Occipital lobe (tissue), 2 donors: ENCODE results near the gene WEE2. TPM values are rescaled to one million over a fixed set of nuclear protein-coding genes. Genes with fewer than 3 reads are reported as not detected.

ENCODE experiments used
- DNase-seq: peaks from one replicate; lab custom pipeline; 2025; lab: John Stamatoyannopoulos, UW
- total RNA-seq: library from RNA; depleted of rRNA; stranded (reverse); fragments of >200 nt; gene quantifications from one replicate; pipeline ENCODE4 v1.2.3, GENCODE V29; 2014

WEE2 gene
- 0.16 TPM for total RNA-seq

DNA sequence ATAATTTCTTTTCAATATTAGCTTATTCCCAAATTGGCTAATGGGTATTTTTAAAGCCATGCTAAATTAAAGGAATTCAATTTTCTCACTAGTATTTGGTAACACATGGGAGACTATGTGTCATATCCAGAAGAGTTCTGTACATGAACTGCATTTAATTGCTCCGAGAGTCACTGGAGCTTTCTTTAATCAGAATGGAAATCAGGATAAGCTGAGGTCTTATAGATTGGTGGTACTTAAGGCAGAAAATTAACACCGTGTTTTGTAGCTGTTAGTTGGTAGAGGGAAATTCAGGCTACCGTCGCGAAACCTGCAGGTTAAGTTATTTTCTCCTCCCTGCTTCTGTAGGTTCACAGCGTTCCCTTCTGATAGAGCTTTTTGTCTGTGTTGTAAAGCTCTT lies at the start of gene WEE2:
Gene WEE2 (plus strand): TSS at position 3 of the 400 bp plus-strand sequence. CDS start 406 bp downstream, outside the sequence.
- DNase-seq, result no peak

DNA sequence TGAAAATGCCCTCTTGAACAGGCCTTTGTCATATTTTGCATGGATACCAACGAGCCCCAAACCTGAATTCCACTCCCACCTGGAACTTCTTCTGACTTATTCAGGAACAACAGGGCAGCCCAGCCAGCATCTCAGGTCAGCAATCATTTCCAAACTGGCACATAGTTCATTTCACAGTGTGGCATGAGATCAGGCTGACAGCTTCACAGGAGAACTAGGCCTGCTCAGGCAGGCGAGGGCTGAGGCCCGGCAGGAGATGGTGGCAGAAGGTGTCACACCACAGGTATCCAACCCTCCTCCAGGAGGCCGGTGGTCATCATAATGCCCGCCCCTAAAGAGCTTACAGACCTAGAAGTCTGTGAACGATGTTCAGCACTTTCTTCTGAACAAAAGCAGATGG lies 48.7 kb upstream of the WEE2 start:
- DNase-seq, result no peak

DNA sequence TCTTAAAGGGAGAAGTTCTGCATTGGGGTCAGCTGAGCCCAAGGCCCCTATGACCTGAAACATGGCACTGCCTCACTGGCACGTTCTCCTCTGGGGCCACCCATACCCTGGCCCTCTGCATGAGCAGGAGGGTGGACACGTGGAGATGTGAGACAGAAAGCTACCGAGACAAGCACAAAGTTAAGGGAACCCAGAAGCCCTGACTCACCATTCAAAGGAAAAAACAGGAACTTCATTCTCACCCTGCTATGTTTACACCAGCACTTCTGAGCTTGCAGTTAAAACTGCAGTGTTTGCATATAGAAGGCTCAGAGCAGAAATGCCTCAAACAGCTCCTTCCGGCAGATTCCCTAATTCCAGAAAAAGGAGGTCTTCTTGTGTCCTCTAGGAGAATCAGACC lies 47.9 kb upstream of the WEE2 start:
- DNase-seq, result no peak

GRCh38 chr7:141663081-141663849 lies 44.9 kb upstream of the WEE2 start:
- no peak for DNase-seq

DNA sequence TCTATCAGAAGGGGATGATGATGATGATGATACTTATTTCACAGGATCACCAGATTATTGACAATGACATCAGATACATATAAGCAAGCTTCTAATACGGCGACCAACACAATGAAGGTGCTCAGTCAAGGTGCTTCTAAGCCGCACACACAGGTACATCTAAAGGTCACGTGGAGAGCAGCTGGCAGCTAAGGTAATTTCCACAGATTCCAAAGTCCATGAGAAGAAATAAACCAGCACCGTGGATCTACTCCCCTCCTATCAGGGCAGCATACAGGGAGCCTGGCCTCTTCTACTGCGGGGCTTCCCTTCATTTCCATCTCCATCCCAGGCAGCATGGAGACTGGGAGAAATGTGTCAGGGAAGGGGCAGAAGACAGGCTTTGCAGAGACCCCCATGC lies 43.7 kb upstream of the WEE2 start:
- no peak for DNase-seq

- DNase-seq, result no peak
Observed at GRCh38 chr7:141665208-141666035, 42.7 kb upstream of the WEE2 start.

- DNase-seq, result no peak
Observed at GRCh38 chr7:141666071-141666470, 42.1 kb upstream of the WEE2 start.

DNA sequence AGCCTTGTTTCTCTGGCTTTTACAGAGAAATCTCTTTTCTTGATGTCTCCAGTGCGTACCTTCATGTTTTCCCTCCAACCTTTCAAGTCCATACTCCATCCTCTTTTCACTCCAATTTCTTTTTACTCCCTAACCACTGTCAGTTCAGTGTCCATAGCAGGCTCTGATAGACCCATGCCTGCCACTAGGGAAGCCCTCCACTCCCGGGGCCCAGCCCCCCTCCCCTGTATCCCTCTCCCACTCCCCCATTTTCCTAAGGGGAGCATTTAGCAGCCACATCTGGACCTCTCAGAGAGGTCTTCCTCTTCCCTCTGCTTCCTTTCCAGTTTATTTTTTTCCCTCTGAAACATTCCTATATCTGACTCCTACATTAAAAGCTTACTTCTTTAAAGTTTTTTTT lies 39.3 kb upstream of the WEE2 start:
- no peak for DNase-seq

DNA sequence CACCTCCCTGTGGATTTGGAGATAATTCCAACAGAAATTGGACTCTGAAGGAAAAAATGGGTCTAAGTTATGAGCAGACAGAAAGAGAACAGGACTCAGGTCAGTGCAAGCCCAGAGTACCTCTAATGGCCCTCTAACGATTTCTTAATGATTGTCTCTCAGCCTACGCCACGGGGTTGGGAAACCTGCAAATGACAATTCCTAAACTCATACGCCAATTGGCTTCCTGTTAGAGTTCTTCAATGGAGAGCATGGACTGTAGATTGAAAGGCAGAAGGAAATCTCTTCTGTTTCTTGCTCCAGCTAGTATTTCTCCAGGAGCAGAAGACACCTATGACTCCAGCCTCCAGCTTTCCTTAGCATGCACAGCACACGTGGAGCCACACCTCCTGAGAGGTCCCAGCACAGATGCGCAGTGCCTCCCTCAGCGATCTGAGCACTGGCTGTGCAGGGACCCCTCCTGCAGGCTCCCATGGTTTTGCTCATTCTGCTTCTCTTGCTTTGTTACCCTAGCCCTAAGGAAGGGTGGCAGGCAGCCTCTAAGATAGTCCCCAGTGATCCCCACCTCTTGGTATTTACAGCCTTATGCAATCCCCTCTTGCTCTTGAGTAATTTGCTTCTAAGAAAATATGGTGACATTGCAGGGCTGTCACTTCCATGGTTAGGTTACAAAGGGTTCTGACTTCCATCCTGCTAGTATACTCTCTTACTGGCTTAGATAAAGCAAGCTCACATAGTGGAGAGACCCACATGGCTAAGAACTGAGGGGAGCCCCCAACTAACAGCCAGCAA lies 36.3 kb upstream of the WEE2 start:
- no peak for DNase-seq

DNA sequence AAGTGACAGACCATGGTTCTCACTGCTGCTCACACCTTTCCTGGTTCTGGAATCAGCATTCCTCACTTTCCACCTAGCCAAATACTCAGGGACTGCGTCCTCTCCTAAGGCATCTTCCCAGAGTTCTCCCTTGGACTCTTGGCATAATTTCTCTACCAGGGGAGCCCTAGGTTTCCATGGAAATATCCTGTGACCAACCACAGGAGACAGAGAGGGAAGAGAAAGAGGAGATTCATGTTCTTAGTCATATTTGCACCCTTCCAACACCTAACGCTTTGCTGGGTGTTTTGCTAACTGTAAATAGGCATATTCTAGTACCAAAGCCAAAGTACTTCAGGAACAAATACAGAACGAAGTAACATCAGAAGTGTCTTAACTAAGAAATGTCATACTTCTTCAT lies 34.8 kb upstream of the WEE2 start:
- no peak for DNase-seq

- no peak for DNase-seq
Observed at GRCh38 chr7:141674171-141674671, 33.9 kb upstream of the WEE2 start.

- DNase-seq, result no peak
Observed at GRCh38 chr7:141674702-141675101, 33.5 kb upstream of the WEE2 start.

- DNase-seq, result no peak
Observed at GRCh38 chr7:141675436-141676215, 32.5 kb upstream of the WEE2 start.

GRCh38 chr7:141676618-141677017 lies 31.5 kb upstream of the WEE2 start:
- no peak for DNase-seq

GRCh38 chr7:141679014-141679413 lies 29.1 kb upstream of the WEE2 start:
- no peak for DNase-seq

DNA sequence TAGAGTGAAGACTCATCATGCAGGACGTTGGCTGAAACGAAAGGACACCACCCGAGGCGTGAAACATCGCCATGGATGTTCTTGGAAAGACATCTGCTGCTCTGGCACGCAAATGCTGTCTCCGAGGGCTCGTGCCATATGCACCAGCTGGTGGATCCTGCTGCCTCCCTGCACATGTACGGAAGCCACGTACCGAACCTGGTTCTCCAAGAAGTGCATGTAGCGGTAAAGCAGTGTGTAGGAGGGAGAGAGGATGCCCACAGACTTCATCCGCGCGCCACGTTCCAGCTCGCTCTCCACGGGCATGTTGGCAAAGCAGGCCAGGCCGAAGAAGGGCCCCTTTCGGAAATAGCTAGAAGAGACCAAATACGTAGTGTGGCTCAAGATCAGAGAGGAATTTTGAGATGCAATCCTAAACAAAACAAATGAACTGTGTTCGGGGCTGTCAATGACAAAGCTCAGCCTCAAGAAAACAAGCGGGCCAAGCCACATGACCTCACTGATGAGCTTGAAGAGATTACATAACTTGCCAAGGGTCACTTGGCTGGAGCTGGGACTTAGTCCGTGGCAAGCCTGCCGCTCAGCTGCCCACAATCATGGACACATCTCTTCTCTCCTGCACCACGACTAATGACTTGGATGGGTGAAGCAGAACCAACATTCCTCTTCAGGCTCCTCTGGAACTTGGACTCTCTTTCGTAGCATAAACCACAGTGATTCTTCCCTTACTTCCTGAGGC lies 22.7 kb upstream of the WEE2 start:
- DNase-seq, result peak; percentile 75

GRCh38 chr7:141686074-141686473 lies 22.1 kb upstream of the WEE2 start:
- DNase-seq, result no peak

GRCh38 chr7:141686670-141687069 lies 21.5 kb upstream of the WEE2 start:
- no peak for DNase-seq

DNA sequence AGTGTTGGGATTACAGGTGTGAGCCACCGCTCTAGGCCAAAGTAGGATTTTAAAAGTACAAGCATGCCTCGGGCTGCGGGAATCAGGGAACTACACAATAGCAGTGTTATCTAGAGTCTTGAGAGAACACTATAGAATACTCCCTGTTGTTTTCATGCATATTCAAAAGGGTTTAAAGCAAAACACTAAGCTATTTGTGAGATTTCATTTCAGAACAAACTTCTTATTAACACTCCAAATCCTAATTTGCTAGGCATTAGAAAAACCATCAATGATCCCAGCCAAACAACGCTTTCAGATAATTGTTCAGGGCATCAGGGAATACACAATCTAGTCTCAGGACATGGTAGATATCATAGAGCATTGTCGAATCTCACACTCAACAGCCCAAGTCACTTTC lies 20.1 kb upstream of the WEE2 start:
- DNase-seq, result no peak
